Activated CD8-positive, alpha-beta memory T cell treated with anti-CD3 and anti-CD28 coated beads for 24 hours (primary cell): Measurements from ENCODE around the gene TDRD7.
A peak's percentile ranks its signal among the peaks of the same experiment; 100 is the strongest.
"Not testable (repeated sequence)": the region's sequence is repeated elsewhere in the genome, so short reads cannot be mapped to it uniquely, and the experiment has no call there.

Source experiments
- DNase-seq: peaks from one replicate; pipeline ENCODE4 v3.0.0-alpha.2; 2020

Gene TDRD7

DNA sequence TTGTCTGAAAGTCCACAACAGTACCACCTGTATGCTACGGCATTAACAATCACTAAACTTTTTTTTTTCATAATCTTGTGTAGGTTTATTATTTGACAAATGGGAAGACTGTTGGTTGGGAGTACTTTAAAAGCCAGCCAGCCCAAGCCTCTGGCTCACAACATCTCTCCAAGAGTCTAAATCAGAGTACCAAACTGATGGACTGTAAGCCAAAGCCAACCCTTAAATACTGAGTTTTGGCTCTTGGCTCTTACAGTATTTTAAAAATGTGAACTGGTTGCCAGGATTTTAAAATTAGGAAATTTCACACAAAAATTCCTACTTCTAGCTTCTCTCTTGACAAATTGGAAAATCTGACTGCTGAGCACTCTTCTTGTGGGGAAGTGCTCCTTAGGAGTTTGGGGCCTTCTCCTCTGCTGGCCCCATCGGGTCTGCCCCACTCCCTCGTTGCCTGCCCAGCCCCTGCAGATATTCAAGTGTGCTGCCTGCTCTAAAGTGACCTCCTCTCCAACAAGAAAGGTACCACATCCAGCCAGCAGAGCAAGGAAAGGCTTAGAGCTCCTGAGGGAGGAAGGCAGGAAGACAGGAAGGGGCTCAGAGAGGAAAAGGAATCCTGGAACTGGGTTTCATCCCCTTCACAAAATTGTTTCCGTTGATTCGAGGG lies 67.7 kb downstream of the TDRD7 start:
- no peak for DNase-seq

DNA sequence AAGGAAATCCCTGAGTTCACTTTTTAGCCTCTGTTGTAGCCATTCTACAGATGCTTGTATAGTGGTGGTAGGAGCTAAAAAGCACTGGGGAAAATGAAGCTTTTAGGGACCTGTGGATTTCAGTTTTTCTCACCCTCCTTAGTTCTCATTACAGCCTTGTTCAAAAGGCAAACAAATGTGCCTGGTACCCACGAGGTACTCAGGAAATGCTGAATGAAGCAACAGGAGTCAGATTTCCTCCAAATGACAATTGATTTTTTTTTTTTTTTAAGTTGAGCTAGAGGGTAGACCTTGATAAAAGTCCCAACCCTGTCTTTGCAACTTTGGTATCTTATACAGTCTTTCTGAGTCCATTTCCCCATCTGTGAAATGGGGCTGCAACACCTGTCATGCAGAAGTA lies 68.3 kb downstream of the TDRD7 start:
- no peak for DNase-seq

DNA sequence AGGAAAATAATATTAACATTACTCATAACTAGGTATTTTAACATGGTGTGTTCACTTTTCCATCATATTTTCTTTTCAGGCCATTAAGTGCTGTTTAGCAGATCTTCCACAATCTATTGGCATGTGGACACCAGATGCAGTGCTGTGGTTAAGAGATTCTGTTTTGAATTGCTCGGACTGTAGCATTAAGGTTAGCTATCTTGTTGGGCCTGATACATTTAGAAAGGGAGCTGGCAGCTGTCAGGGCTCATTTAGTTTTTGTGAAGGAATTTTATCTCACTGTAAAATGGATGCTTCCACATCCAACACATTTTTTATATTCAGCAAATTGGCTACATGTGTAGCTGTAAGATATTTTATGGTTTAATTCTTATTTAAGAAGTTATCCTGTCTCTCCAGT lies 68.9 kb downstream of the TDRD7 start:
- no peak for DNase-seq

DNA sequence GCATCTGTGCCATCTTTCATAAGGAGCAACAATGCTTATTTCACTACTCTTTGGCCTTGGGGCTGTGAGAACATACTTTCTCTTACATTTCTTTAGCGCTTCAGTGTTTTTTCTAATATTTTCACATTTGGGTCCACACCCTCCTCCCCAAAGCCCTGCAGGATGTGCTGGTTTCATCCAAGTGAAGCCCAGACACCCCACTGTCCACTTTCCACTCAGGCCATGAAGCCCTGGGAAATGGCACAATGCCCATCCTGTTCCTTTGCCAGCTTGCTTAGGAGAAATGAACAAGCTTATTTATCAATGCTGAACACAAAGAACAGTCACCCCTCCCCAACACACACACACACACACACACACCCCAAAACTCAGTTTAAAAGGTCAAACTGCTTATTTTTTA lies 72.2 kb downstream of the TDRD7 start:
- DNase-seq, result no peak

DNA sequence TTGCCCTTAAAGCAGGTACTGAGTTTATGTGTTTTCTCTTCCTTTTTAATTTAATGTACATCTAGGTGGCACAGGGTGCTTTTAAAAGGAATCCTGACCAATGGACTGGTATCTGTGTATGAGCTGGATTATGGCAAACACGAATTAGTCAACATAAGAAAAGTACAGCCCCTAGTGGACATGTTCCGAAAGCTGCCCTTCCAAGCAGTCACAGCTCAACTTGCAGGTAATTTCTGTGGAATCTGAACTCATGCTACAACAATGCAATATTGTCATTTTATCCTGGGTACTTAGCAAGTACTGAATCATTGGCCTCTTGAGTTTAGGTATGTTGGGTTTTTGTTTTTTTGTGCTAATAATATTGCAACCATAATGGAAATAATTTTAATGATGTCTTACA lies 75.2 kb downstream of the TDRD7 start:
- no peak for DNase-seq

DNA sequence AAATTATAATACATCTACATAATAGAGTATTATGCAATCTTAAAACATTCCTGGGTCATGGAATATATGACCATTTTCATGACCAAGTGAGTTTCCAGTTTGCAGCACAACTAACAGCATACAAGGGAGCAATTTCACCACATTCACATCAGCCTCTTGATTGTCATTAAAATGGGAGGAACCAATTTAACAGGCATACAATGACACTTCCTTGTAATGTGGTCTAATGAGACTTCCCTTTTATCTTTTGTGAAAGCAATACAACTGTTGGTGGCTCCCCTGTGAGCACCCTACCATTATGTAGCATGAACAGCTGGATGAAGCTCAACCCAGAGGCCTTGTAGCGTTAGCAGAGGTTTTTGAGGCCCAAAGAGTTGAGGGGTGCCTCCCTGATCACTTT lies 76.0 kb downstream of the TDRD7 start:
- DNase-seq, result no peak

DNA sequence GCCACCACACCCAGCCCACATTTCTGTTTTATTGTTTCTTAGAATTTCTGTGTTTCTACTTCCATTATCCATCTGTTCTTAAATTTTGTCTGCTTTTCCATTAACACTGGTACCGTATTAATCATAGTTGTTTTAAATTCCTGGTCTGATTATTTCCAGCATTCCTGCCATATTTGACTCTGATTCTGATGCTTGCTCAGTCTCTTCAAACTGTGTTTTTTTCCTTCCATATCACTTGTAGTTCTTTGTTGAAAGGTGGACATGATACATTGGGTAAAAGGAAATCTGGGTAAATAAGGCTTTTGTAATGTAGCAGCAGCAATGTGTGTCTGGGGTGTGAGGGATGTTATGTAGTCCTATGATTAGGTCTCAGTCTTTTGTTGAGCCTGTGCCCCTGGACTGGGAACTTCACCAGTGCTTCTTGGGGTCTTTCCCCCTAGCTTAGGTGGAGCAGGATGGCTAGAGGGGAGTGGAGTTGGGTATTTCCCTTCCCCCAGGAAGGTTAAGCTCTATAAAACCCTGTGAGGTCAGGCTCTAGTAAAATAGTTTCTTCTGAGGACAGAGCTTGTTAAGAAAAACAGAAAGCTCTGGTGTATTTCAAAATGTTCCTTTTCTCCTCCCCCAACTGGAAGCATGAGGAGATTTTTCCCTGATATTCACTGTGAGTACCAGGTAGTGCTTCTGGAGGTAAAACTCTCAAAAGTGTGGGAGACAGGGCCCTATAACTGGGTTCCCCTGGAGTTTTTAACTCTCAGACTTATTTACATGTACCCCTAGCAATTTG lies 79.5 kb downstream of the TDRD7 start:
- no peak for DNase-seq

DNA sequence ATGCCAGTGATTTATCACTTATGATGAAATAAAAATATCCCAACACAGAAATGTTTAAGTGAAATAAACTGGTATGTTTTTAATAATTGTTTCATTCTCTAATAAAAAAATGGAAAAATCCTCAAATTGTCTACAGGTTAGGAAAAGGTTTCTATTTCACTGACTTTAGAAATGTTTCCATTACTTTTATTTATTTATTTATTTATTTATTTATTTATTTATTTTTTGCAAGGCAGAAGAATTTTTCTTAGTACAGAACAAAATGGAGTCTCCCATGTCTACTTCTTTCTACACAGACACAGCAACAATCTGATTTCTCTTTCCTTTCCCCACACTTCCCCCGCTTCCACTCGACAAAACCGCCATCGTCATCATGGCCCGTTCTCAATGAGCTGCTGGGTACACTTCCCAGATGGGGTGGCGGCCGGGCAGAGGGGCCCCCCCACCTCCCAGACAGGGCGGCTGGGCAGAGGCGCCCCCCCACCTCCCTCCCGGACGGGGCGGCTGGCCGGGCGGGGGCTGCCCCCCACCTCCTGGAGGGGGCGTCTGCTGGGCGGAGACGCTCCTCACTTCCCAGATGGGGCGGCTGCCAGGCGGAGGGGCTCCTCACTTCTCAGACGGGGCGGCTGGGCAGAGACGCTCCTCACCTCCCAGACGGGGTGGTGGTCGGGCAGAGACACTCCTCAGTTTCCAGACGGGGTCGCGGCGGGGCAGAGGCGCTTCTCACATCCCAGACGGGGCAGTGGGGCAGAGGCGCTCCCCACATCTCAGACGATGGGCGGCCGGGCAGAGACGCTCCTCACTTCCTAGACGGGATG lies 85.9 kb downstream of the TDRD7 start:
- DNase-seq, result not testable (repeated sequence)

DNA sequence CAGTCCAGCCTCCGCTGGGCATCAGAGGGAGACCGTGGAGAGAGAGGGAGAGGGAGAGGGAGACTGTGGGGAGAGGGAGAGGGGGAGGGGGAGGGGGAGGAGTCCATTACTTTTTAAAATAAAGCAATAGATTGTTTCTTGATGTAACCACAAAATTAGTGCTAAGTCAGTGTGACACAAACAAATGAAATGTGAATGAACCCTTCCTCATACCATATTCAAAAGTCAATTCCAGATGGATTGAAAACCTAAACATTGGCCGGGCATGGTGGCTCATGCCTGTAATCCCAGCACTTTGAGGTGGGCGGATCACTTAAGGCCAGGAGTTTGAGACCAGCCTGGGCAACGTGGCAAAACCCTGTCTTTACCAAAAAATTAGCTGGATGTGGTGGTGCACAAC lies 87.0 kb downstream of the TDRD7 start:
- DNase-seq, result not testable (repeated sequence)

DNA sequence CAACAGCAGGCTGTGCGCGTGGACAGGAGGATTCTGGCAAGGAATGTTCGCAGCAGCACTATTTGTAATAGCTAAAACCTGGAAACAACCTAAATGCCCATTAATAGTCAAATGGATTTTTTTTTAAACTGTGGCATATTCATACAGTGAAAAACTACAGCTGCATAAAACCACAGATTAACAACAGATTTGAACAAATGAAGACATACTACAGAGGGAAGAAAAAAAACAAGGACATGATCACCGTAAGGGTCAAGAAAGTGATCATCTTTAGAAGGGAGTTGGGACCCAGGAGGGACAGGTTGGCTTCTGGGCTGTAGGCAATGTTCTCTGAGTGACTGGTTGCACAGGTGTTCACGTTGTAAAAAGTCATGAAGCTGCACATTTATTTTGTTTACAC lies 88.4 kb downstream of the TDRD7 start:
- DNase-seq, result no peak

DNA sequence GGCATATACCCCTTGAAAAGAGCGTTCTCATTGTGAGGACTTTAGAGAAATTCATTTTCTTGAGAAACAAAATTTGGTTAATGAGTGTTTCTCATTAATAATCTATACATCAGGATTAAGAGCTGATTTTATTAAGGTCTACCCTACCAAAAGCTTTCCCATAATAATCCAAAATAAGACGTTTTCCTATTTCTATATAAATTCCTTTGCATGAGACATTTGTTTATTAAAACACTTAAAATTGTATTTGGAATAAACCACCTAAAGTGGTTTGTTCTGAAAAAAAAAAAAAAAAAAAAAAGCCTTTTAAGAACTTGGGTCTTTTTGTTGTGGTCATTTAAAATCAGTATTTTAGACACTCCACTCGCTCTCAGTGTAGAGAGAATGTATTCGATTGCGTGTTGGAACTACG lies 88.9 kb downstream of the TDRD7 start:
- no peak for DNase-seq

DNA sequence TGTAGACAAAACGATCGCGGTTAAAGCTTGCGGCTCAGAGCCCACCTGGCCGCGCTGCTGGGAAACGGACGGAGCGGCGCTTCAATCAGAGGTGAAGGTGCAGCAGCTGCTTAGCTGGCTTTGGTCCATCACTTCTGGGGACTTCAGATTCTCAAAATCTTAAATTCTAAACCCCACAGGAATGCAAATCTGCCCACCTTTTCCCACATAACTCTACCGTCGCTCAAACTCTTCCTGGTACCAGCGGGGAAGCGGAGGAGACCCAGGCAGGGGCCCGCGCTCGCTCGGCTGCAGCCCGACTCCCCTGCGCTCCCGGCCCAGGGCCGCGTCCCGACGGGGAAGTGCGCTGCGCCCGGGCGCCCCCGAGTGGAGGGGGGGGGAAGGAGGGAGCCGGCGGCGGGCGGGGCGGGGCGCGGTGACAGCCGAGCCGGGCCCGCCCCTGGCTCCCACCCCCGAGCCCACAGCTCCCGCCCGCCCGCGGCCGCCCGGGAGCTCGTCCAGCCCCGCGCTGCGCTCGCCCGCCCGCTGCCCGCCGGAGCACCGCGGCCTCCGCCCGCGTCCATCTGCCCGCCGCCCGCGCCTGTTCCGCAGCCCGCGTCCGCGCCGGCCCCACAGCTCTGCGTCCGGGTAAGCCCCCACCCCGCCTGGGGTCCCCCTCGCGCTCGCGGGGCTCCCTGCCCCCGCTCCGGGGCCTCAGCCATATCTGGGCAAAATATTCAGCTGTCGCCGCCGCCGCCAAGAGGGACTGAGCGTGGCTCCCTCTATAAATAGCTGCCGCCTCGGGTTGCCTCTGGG lies 89.5 kb downstream of the TDRD7 start, which contains the start of gene TMOD1:
TMOD1 (plus strand) TSS at position 490 of the 795 bp plus-strand sequence. CDS start 22,523 bp downstream, outside the sequence.
- peak; percentile 72 for DNase-seq

DNA sequence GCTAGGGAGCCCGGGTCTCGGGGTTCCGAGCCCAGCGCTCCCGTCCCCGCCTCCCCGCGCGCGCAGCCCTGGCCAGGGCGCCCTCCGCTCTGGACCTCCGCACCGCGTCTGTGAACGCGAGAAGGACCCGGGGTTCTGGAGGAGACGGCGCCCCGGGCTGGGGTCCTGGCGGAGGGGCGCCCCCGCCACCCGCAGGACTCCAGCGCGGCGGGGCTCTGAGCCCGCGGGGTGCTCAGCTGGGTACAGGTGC lies 90.0 kb downstream of the TDRD7 start:
- DNase-seq, result no peak

DNA sequence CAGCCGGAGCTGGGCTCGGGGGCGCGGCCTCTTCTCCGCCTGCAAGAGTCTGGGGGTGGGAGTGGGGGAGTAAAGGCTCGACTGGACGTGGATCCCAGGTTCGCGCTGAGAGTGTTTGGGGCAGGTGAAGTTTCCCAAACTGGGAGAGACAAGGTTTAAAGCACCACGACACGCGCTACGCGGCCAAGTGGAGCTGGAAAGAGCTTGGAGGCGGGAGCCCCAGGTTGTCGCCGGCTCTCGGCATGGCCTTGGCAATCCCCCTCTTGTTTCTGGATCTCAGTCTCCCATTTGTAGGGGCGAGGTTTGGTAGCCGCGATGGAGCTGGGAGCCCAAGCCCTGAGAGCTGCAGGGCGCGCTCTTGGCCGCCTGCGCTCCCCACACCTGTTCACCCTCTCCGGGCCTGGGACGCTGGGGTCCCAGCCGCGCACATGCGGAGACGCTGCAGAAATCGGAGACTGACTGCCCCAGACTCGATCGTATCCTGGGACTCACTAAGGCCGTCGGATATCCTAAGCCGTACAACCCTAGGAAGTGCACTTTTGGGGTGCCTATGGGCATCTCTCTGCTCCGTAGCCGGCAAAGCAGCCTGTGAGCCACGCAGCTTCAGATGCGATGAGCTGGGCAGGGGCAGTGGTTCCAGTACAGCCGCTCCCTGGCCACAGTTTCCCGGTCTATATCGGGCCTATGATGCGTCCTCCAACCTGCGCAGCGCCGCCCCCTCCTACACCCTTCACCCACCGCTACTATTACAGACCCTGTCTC lies 90.5 kb downstream of the TDRD7 start:
- DNase-seq, result peak; percentile 65

DNA sequence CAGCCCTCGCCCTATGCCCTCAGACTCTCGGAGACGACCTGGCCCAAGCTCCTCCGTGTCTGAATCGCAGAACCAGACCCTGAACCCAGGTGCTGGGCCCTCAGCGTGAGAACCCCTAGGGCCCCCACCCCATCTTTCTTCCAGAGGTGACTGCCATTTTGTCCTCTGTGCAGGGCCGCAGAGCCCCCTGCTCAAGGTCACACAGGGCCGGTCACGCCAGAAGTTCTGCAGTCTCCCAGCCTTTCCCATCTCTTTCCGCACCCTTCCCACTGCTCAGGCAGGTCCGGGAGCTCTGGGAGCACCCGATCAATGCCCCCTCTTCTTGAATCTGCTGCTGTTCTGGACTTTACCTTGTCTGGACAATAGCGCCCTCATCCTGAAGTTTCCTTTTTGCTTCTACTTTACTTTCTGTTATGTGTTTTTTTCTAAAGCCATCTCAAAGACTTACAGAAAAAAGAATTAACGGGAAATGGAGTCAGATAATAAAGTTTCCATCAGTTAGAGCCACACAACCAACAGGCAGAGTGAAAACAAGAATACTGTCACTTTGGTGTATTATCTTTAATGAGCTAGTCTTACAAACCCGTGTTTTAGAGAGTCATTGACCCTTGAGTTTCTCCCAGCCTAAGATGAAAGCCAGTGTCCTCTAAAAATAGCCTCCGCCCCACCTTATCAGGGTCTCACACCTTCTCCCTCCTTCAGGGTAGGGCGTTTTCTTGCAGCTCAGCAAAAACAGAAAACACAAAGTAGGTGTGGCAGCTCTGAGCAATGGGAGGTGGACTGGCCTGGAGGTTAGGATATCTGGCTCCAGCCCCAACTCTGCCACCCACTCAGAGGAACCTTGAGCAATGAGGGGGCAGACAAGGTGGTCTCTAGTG lies 91.3 kb downstream of the TDRD7 start:
- no peak for DNase-seq

DNA sequence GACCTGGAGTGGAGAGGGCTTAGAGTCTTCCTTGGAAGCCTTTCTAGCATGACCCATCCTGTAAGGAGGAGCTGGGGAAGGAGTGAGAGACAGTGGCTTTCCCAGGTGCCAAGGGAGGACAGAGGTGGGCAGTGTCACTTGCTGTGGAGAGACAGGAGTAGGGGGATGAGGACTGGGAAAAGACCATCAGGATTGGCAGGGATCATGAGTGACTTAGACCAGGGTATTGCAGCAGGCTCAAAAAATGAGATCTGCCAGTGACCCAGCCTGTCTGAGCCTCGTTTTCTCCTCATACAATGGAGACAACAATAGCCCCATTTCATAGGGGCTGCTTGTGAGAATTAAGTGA lies 91.9 kb downstream of the TDRD7 start:
- DNase-seq, result no peak

DNA sequence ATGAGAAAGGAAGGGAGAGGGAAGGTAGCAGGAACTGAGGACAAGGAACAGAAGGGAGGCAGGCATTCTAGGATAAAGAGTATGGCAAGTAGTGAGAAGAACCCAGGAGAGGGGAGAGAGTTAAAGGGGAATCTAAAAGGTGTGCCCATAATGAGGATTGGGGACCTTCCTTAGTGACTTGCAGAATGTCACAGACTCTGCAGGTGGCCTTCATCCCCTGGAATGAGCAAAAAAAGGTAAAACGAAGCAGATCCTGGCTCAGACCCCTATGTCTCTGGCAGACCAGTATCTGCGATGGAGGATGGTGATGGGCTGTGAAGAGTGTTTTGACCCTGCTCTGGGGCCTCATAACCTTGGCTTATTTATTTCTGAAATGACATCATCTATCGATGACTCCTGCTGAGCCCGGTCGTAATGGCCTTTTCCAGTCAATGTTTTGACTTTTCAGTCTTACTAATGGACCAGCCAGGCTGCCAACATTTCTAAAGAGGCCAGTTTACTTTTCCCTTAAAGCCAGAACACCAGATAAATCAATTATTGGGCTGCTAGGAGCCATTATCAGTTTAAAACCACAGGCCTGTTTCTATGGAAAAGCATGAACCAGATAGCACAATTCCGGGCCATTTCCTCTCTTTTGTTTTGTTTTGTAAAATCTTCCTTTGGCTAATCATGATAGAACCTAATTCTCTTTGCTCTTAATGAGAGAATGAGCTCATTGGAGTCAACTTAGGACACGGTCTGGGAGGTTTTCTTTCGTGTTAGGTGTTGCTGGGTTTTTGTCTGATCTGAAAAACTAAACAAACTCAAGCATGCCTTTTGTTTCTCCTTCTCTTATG lies 92.7 kb downstream of the TDRD7 start:
- no peak for DNase-seq

DNA sequence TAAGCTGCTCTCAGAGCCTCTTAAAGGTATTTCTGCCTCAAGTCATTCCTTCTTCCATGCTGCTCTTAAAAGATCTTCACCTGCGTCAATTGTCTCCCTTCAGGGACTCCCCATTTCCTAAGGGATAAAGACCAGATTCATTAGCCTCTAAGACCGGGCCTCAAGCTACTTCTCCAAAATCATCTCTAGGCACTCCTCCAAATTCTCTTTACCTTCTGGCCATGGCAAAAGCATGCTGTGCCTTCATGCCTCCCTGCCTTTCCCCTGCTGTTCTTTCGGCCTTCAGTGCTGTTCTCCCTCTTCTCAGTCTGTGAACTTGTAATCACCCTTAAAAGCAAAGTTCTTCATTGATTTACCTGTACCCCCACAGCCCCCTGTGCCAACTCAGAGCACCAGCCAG lies 93.9 kb downstream of the TDRD7 start:
- DNase-seq, result no peak

DNA sequence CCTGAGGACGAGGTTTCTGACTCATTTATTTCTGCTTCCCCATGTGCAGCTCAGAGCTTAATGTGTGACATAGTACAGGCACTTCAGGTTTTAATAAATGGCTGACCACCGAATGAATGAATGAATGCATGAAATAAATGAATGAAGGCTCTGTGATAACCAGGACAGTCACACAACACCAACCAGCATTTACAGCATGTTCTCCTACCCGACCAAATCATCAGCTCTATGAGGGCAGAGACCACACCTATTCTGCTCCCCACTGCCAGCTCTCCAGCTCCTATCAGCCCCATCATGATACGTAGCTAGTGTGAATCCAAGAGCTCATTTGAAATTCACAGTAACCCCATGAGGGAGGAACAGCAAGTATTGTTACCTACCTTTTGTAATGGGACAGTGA lies 94.4 kb downstream of the TDRD7 start:
- DNase-seq, result no peak

DNA sequence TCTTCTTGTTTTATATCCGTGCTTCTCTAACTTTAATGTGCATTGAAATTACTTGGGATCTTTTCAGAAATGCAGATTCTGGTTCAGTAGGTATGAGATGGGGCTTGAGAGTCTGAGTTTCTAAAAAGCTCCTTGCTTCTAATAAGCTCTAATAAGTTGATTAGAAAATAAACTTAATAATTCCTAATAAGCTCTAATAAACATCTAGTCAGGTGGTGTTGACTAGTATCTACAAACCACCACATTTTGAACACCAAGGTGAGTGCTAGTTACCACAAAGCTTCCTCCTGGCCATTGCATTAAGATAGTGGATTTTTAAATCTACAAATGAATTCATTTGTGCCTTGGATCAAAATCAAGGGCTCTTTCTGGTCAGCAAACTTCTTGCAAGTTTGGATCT lies 94.9 kb downstream of the TDRD7 start:
- no peak for DNase-seq
